Tongue (tissue), 2 donors: ENCODE results near the gene ADGRG2. TPM values are rescaled to one million over a fixed set of nuclear protein-coding genes. Genes with fewer than 3 reads are reported as not detected.
A peak's percentile ranks its signal among the peaks of the same experiment; 100 is the strongest.
"Not testable (repeated sequence)": the region's sequence is repeated elsewhere in the genome, so short reads cannot be mapped to it uniquely, and the experiment has no call there.

ENCODE experiments used
- DNase-seq: peaks from one replicate; pipeline ENCODE4 v3.0.0-alpha.2; 2015
- total RNA-seq: library from RNA; depleted of rRNA; stranded (reverse); fragments of >200 nt; gene quantifications from one replicate; pipeline ENCODE4 v1.2.3, GENCODE V29; 2014

The ADGRG2 gene
- total RNA-seq, 1 donor from 2014 or later, result 4.3 TPM

DNA sequence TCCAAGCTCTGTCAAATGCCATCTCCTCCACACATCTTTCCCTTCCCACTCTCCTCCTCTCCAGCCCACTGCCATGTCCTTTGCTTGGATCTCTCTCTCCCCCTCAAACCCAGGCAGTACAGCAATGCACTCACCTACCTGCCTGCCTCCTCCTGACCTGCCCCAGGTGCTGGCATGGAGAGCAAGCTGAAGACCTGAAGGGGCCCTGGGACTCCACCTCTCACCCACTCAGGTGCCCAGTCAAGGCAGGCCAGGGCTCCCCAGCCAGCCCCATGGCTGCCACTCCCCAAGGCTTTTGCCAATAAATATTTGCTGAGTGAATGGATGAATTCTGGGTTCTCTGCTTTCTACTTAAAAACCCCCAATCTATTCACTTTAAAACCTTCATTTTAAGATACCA lies 125.7 kb downstream of the ADGRG2 start:
- no peak for DNase-seq

DNA sequence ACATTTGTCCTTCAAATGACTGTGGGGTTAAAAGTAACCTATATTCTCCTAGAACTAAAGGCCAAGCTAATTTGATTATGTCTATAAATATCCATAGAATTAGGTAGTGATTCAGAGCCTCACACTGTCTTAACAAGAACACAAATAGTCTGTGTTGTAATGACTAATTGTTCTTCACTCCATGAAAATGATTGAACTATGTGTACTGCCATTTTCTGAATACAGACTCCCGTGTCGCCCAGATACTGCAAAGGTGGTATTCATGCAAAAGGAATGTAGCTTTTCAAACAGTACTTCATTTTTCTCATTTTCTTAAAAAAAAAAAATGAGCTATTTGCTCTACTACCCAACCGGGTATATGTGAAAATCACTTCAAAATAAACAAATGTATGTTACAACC lies 127.0 kb downstream of the ADGRG2 start:
- DNase-seq, result no peak

DNA sequence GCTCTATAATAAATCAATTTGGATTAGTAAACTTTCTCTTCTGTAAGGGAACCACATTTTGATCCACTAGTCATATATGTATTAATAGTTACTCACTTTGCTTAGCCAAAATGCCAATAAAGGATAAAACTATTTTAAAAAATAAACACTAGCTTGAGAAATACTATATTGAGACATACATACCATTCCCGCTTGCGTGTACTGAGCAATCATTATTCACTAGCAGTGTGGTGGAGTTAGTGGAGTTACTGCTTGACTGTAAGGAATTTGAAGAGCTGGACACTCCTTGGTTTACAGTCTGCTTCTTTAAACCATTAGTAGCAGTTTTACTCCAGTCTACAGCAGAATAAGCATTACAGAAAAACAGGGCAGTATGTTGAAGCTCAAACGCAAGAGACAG lies 127.6 kb downstream of the ADGRG2 start:
- no peak for DNase-seq

DNA sequence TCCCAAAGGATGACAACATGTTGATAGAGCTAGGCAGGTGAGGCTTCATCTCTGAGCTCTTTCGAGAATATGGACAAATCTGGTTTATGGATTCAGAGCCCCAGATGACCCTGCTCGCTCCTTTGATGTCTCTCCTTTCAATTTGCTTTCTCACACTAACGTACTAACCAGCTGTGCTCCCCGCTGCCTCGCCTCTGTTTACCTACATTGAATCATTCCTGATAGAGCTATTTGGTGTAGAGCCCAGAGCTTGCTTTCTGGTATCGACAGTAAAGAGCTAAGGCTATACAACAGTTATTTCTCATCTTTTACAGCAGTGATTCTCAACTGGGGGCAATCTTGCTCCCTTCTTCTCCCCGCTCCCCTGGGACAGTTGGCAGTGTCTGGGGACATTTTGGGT lies 129.4 kb downstream of the ADGRG2 start:
- no peak for DNase-seq

DNA sequence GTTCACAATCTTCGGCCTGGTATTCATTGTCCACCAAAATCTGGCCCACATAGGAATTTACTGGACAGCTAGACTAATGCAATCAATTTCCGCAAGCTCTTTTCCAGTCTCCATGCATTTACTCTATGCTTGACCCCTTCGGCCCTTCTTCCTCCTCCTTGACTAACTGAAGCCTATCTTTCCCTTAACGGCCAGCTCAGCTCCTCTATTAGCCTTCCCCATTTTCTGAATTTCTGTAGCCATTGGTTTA lies 137.2 kb downstream of the ADGRG2 start:
- no peak for DNase-seq

DNA sequence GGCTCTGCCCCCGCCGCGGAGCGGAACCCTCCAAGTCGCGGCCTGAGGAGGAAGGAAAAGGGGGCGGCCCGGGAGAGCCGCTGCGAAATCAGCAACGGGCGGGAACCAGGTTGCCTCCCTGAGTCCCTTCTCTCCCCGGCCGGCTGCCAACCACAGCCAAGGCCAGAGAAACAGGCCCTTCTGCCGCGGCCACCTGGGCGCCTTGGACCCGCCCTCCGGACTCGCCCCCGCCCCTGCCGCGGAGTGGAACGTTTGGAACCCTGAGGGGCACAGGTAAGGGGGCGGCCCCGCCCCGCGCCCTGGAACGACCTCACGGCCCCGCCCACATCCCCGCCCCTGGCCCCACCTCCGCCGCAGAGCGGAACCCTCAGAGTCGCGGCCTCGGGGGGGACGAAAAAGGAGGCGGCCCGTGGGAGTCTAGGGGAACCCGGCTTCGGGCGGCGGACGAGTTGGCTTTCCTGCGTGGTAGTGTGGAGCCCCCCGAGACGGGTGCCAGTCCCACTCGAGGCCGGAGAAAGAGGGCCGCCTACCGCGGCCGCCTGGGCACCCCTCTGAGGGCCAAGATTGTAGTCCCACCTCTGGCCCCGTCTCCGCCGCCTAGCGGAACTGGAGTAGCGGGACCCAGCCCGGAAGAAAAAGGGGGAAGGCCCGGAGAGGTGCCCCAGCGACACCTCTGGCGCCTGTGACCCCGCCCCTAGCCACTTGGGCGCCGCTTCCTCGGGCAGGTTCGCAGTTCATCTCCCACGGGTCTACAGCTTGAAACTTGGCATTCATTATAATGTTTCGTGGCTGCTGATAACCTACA lies 137.7 kb downstream of the ADGRG2 start:
- DNase-seq, result peak; percentile 88

DNA sequence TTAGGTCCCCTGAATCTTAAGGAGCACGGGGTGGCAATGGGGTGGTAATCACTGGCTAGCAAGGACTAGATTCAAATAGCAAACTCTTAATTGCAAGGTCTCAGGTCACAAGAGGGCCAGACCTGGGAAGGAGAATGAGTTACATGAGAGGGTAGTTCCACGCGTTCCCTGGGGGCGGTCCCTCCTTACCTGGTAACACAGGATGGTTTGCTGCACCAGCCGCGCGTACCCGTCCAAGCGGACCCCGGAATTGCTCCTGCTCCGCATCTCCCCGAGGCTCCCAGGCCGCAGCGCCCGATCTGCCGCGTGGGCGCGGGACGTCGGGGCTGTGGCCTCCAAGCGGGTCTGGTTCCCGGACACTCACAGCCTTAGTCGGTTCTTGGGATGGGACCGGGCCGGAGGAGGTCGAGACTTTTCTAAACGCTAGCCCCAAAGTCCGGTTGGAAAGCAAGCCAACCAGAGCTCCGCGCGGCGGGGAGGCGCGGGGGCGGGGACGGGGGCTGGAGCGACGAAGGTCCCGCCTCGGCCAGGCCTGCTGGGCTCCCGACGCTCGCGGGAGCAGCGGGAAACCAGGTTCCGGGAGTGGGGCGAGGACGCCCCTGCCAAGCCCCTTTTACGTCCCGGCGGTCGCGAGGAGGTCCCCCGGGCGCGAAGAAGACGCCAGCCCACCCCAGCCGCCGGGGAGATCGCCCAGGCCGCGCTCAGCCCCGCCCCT lies 138.4 kb downstream of the ADGRG2 start, which contains the start of gene PHKA2:
TSS of gene PHKA2 (minus strand) at position 449 of the 715 bp plus-strand sequence. CDS start at position 267, 182 bp downstream.
- no peak for DNase-seq

DNA sequence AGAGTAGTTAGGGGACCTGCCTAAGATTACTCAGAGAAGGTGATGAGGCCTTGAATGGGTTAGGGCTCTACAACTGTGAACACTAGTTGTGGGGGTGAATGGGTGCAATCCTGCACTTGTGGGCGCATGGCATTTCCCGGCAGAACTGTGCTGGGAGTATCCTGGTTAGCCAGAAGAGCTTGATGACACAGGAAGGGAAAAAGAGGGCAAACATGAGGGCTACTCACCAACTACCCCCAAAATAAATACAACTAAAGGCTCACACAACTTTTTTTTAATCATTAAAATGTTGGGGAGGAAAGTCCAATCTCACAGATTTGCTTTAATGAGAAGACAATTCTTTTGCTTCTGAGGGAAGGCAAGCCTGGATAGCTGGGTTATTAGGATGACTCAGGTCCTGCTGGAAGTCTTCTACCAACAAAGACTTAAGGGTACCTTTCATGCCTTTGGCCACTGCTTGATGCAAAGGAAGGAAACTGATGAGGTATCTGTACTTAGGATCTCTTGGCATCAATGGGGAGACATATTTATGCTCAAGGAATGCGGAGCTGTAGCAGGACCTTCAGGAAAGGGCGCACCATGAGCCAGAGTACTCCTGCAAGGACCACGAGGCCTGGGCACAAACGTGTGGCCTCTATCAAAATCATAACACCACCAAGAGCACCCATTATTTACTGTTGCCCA lies 141.0 kb downstream of the ADGRG2 start:
- DNase-seq, result no peak

DNA sequence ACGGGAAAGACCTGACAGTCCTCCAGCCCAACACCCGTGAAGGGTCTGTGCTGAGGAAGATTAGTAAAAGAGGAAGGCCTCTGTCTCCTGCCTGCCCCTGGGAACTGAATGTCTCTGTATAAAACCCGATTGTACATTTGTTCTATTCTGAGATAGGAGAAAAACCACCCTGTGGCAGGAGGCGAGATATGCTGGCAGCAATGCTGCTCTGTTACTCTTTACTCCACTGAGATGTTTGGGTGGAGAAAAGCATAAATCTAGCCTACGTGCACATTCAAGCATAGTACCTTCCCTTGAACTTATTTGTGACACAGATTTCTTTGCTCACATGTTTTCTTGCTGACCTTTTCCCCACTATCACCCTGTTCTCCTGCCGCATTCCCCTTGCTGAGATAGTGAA lies 142.0 kb downstream of the ADGRG2 start:
- not testable (repeated sequence) for DNase-seq

DNA sequence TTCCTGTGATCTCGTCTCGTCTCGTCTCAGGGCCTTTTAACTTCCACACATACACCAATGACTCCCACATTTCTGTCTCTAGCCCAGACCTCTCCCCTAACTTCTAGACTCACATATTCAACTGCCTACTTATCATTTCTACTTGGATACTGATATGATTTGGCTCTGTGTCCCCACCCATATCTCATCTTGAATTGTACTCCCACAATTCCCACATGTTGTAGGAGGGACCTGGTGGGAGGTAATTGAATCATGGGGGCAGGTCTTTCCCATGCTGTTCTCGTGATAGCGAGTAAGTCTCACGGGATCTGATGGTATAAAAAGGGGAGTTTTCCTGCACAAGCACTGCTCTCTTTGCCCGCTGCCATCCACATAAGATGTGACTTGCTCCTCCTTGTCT lies 147.3 kb downstream of the ADGRG2 start:
- DNase-seq, result no peak

DNA sequence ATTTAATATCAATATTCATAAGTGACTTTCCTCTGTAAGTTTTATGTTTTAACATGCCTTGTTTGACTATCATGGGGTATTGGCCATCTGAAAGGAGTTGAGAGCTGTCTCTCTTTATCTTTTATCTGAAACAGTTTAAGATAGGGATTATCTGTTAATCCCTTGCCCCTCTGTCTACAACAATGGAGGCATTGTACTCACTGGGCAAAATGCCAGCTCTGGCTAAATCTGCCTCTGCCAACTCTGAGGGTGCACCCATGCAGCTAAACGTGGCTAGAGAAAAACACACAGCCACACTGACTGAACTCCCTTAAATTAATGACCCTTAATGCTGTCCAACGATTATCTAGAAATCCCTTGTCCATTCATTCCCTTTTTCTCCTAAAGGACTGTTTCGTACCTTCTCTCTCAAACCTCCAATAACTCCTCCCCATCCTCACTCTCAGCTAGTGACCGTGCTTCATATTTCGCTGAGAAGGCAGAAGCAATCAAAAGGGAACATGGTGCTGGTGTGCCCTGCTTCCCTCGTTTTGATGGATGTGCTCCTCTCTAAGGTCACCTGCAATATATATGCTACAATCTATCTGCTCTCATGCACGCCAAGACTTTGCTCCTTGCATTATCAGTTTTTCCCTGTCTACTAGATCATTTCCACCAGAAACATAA lies 148.6 kb downstream of the ADGRG2 start:
- peak; percentile 37 for DNase-seq

DNA sequence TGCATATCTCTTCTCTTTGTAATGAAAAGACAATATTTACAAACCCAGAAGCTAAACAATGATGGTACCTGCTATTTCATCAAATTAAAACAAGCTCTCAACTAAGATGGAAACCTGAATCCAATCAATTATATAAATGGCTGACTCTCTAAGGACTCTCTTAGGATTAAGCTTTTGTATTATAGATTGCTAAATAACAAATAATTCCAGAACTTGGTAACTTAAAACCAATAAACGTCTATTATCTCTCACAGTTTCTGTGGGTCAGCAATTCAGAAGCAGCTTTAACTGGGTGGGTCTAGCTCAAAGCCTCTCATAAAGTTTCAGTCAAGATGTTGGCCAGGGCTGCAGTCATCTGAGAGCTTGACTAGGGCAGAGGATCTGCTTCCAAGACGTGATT lies 150.8 kb downstream of the ADGRG2 start:
- no peak for DNase-seq

DNA sequence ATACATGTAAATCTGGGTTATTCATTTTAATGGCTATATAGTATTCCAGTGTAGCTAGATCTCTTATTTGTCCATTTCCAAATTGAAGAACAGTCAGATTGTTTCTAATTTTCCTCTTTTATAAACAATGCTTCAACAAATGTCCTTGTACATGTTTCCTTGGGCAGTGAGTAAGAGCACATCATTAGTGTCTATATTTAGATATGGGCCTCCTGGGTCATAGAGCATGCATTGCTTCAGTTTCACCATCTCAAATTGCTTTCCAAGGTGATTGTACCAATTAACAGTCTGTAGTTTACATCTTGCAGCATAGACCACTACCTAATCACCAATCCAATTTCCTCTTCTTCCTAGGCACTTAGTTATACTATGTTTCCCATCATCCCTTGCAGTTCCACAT lies 151.8 kb downstream of the ADGRG2 start:
- no peak for DNase-seq

DNA sequence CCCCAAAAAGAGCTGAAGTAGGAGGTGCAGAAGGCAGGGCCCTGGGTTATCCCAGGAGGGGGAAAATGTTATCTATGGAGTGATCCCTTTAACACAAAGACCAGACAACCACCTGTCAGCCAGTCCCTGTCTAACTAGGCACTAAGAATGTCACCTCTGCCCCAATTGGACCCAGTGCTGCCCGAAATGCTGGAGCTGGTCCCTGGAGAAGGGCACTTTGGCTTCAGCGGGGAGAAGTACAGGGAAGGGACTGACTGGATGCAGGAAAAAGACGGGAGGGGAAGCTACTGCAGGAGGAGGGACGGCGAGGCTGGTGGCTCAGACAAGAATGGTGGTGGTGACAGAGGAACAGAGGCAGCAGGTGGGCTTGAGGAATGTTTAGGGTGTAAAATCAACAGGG lies 155.6 kb downstream of the ADGRG2 start:
- no peak for DNase-seq

DNA sequence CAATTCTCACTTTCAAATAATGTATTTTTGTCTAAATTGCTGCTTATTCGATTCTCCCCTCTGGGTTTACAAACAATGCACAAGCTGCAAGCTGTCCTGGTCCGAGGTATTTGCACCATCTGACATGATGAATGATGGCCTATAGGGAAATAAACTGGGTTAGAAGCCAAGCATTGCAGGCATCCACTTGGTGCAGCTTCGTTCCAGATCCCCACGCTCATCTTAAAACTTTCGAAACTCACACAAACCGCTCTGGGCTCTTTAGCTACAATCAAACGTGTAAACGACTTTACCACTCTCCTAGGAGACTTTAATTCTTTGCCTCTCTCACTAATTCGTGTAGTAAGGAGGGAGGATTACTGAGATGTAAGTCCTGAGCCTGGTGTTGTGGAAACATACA lies 157.4 kb downstream of the ADGRG2 start:
- no peak for DNase-seq

DNA sequence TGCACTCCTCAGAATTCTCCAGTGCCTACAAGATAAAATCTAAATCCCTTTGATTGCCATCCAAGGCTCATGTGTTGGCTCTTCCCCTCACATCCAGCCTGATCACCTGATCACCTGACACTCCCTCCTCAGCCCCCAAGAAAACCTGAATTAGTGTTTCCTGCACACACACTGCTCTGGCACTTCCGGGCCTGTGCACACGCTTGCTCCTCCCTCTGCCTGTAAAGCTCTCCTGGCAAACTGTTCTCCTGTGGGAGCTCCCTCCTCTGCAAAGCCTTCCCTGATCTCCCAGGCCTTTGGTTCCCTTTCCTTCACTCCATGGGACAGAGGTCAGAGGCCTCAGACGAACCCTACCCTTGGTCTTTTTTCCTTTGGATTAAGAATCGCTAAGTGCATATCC lies 158.2 kb downstream of the ADGRG2 start:
- DNase-seq, result no peak

DNA sequence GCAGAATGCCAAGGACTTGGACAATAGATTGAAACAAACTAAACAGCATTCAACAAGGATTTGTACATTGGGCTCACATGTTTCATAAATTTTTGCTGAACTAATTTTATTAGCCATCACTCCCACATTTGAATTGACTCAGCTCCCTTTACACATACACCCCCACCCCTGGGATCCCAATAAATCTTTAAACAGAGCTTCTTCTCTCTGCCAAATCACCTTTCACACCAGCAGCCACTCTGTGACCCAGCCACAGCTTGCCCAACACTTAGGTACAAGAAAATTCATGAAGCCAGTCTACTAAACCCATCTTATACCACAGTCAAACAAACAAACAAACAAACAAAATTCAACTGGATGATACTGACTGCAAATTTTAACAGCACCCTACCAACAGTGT lies 159.9 kb downstream of the ADGRG2 start:
- DNase-seq, result no peak

DNA sequence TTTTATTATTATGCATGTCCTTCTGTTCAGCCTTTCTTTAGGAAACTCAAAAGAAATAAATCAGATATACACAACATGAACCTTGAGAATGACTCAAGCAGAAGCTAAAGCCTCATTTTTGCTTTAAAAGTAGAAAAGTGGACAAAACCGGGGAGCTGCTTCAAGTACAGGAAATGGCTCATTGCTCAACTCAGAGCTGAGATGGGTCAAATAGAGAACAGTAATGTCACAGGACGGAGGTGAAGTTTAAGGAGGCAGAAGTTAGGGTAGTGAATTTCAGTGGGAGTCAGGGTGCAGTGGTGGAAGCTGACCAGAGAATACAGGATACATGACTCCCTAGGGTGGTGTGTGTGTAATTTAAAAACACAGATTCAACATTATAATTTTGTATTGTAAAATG lies 160.6 kb downstream of the ADGRG2 start:
- no peak for DNase-seq

DNA sequence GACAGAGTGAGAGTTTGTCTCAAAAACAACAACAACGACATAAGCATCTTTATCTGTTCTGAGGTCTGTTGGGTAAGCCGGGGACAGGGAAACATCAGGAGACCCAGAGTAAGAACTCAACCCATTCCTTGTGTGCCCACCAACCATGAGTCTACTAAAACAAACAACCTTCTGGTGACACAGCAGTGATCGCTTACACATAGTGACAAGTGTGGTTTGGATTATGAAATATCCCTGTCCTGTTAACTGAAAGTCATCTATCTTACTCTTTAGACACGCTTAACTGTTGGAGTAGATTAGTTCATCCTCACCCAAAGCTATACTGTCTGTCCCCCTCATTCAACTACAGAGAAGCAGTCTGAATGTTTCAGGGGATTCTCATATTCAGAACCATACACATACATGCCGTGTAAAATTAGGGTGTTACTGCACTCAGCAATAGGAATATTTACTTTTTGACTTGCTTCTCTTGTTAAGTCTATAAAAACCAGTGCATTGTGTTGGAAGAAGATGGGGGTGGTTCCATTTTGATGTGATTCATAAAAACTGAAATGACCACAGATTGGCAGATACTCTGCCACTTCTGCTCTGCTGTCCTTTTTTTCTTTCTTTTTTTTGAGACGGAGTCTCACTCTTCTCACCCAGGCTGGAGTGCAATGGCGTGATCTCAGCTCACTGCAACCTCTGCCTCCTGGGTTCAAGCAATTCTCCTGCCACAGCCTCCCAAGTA lies 165.8 kb downstream of the ADGRG2 start:
- DNase-seq, result no peak

DNA sequence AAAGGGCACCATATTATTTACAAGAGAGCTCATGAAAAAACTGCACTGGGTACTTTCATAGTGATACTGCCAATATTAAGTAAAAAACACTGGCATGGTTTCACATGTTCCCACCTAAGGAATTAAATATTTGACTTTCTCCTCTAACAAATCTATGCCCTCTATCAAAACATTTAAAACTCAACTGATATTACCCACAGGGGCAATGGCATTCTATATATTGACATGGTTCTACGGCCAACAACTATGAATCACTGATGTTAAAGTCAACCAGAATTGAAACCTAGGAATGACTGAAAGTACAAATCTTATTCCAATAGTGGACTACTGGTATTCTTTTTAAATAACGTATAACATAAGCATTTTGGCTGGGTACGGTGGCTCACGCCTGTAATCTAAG lies 166.6 kb downstream of the ADGRG2 start:
- no peak for DNase-seq

DNA sequence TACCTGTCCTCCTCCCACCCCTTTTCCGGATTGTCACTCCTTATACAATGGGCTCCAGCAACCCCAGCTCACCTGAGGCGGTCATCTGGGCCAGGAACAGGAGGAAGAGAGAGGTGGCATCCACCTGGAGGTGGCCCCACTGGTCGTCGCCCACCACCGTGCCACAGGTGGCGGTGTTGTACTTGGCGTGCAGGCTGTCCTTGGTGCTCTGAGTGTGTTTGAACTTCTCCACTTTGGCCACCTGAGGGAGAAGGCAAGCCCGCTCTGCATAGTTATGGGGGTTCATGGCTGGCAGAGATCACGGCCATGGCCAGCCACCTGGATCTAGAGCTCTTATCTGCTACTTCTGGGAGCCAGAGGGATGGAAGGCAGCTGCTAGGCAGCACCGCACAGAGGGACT lies 171.2 kb downstream of the ADGRG2 start:
- no peak for DNase-seq

DNA sequence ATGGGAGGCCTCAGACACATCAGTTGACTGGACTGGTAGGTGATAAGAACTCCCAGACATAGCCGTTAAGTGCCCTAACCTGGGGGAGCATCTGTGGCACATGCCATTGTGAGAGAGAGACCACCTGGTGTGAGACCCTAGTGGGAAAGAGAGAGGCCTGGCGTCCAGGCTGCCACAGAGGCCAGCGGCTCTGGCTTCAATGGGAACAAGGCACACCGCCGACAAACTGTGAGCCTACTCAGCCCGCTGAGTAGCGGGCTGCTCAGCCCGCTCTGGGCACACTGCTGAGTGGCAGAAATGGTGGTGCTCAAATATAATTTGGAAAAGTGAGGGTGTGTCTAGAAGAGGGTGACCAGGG lies 172.3 kb downstream of the ADGRG2 start:
- DNase-seq, result no peak
